ENCODE data around the gene COQ9. TPM values are rescaled to one million over a fixed set of nuclear protein-coding genes. Genes with fewer than 3 reads are reported as not detected.

The COQ9 gene
- total and polyA plus RNA-seq, 2 of the 4 experiments (the other 2 are of a cell fraction), result 57.9 to 58.5 TPM

GRCh38 chr16:57477531-57478202 is 30.4 kb downstream of the COQ9 start:
- peaks cover 12% of the 10 kb centered on the region for H3K4me1 ChIP-seq (ENCODE audit: control insufficient read depth, insufficient read depth, low read length)

More at GRCh38 chr16:57477531-57478202, 30.4 kb downstream of the COQ9 start:
- no peak for DNase-seq
- H4K8ac ChIP-seq (ENCODE audit: low read depth in 2 of 2, low read length in 2 of 2), result no peak overlapping the region
- no peaks in the 10 kb centered on the region for H3K27me3 ChIP-seq (ENCODE audit: control insufficient read depth, insufficient read depth, low read length)
- H3K18ac ChIP-seq (ENCODE audit: low read depth, low read length), result no peak overlapping the region
- dilution Hi-C loops (cut with HindIII; ENCODE audit: low sequenced_read_pairs, unreplicated experiment), result no loop called here
- no peak for ATAC-seq (ENCODE audit: low read depth)
- in situ Hi-C loops (cut with MboI; ENCODE audit: low sequenced_read_pairs), result no loop called here
- no peak overlapping the region for H2BK5ac ChIP-seq (ENCODE audit: low read depth, low read length, poor library complexity, severe bottlenecking)
- no peak overlapping the region for H3K9ac ChIP-seq (ENCODE audit: low read depth, low read length)
- no peak overlapping the region for H3K56ac ChIP-seq (ENCODE audit: extremely low read depth, insufficient read depth, low read length)
- H4K91ac ChIP-seq (ENCODE audit: insufficient read depth, low read depth, low read length), result no peak overlapping the region
- POLR2A ChIA-PET (ENCODE audit: unreplicated experiment), result no interaction called here
- 50% methylated on average over 2 of the region's 9 CpGs; no CpG with 5 or more reads in 1 of the 2 experiments for WGBS, 2 experiments (ENCODE audit: extremely low coverage in 2 of 2, insufficient read length in 1 of 2)
- peak overlapping the region; percentile 60 for H2AFZ ChIP-seq (replicated peaks; ENCODE audit: low read length, poor library complexity)
- no peak overlapping the region for H4K5ac ChIP-seq (ENCODE audit: low read depth, low read length)
- H3K79me1 ChIP-seq (ENCODE audit: low read depth in 1 of 2, low read length in 2 of 2), result peaks cover 9 to 22% of the 10 kb centered on the region in 2 experiments
- no peak for TF ChIP-seq FOS (IDR thresholded peaks at IDR 0.05; ENCODE audit: low read depth, low read length)
- TF ChIP-seq MAZ (IDR thresholded peaks at IDR 0.05; ENCODE audit: borderline replicate concordance, low read depth, low read length), result no peak
- no peak for TF ChIP-seq USF2 (IDR thresholded peaks at IDR 0.05; ENCODE audit: low read depth, low read length)
- TF ChIP-seq MAFK (IDR thresholded peaks at IDR 0.05; ENCODE audit: low read depth, low read length), result no peak
- no peak overlapping the region for H3K27ac ChIP-seq (ENCODE audit: insufficient read depth, low read length)
- no peak overlapping the region for H2BK20ac ChIP-seq (ENCODE audit: low read depth, low read length)
- H3K4me3 ChIP-seq (ENCODE audit: insufficient read depth, low read depth, low read length), result no peak overlapping the region
- H2BK120ac ChIP-seq (ENCODE audit: low read depth, low read length), result no peak overlapping the region
- no peaks in the 10 kb centered on the region for H3K9me3 ChIP-seq (ENCODE audit: control insufficient read depth, insufficient read depth, low read length)
- no peak overlapping the region for H2AK5ac ChIP-seq (ENCODE audit: low read depth, low read length)
- H3K4me2 ChIP-seq (ENCODE audit: low read depth, low read length), result no peak overlapping the region
- H2AK9ac ChIP-seq (replicated peaks; ENCODE audit: low read depth, low read length, poor library complexity), result no peak overlapping the region
- H3K4ac ChIP-seq (ENCODE audit: low read depth, low read length), result no peak overlapping the region
- H3K23ac ChIP-seq (ENCODE audit: low read depth, low read length), result no peak overlapping the region
- 0 out of 2 replicates have a peak, but pooled peaks cover 1% of the 10 kb centered on the region for H4K20me1 ChIP-seq (ENCODE audit: insufficient read depth, low read length)
- H3K36me3 ChIP-seq (ENCODE audit: control insufficient read depth, insufficient read depth, low read length), result peaks cover 12% of the 10 kb centered on the region; the same call in 1 of the 2 replicates
- H2BK15ac ChIP-seq (ENCODE audit: low read depth, low read length), result no peak overlapping the region
- BruUV-seq (replicated peaks), result no TSS peak
- H3K9me1 ChIP-seq (ENCODE audit: insufficient read depth, low read length), result no peaks in the 10 kb centered on the region
- no peak overlapping the region for H3K14ac ChIP-seq (replicated peaks; ENCODE audit: low read depth, low read length)
- CTCF ChIA-PET, result no interaction called here
- intact Hi-C loops (cut with micrococcal nuclease), result no loop called here
